HG03432 (cell line): ENCODE data around the gene GHRH.

Source experiments
- ATAC-seq: cut with Tn5 transposase; IDR thresholded peaks from one replicate; pipeline ENCODE4 v1.9.1; 2021; ENCODE audit warnings: mild to moderate bottlenecking, moderate library complexity; ENCODE audit not compliant: unreplicated experiment

GHRH gene

DNA sequence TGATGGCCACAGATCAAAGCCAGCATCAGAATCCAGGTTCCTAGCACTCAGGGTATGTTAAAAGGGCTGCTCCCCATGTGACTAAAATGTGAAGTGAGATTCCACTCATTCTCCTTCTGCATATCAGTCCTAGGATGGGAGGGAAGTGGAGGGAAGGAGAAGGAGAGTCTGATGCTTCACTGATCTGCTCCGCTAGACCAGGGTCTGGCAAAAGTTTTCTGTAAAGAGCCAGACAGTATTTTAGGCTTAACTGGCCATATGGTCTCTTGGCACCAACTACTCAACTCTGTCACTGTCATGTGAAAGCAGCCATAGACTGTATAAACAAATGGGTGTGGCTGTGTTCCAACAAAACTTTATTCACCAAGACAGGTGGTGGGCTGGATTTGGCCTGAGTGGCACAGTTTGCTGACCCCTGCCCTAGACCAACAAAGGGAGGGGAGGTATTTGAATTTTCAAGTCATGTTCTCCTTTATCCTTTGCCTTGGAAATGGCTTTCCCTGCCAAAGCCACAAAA lies 22.6 kb downstream of the GHRH start:
- no peak for ATAC-seq

DNA sequence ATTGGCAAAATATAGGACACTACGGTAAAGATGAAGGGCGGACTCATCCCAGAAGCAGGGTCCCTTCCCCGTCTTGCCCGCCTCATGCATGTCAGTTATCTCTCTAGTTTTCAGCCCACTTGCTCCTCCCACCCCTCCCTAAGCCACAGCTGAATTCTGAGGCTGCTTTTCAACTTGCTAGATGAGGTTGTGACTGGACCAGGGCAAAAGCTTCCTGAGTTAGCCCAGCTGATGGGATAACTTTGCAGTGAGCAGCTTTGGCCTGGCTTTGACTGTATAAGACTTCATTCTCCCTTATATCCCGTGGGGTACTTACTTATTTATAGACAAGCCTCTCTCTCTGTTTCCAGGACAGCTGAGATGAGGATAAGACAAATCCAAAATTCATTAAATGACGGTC lies 23.2 kb downstream of the GHRH start:
- ATAC-seq, result no peak

DNA sequence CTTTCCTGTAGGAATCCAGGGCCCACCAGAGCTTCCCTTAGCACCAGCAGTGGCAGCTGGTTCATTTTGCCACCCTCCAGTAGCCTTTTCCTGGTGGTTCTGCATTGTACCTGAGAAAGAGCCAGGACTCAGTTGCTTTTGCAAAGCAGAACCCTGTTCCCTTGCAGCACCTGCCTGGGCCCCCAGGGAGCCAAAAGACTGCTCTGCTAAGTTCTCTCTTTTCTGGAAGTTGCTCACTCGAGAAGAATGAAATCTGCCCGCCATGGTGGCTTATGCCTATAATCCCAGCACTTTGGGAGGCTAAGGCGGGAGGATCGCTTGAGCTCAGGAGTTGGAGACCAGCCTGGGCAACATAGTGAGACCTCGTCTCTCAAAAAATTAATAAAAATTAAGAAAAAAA lies 24.0 kb downstream of the GHRH start:
- no peak for ATAC-seq

DNA sequence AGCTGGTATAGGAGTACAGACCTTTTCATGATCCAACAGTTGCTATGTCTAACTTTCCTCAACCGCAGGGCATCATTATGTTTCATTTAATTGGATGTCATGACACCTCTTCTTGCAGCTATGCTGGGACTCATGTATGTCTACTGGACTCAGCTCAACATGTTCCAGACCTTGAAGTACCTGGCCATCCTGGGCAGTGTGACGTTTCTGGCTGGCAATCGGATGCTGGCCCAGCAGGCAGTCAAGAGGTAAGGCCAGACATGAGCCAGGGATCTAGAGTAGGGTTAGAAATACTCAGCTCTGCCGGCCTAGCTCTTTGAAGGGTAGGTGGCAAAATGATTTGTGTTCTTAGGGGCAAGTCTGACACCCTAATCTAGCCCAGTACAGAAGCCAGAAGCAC lies 25.2 kb downstream of the GHRH start:
- ATAC-seq, result no peak

DNA sequence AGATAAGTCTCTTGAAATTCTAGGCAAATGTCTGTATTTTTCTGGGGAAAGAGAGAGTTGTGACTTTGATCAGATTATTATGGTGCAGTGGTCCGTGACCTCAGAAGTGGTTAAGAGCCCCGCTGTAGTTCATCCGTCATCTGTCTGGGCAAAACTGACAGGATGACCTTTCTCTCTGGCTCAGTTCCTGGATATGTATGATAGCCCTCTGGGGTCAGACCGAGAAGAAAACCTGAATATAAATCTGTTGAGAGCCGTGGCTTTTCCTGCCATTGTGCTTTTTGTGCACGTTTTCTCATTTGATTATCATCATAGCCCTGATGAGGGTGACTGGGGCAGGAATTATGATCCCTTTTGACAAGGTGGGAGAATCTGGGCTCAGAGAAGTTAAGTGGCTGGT lies 26.5 kb downstream of the GHRH start:
- ATAC-seq, result no peak

DNA sequence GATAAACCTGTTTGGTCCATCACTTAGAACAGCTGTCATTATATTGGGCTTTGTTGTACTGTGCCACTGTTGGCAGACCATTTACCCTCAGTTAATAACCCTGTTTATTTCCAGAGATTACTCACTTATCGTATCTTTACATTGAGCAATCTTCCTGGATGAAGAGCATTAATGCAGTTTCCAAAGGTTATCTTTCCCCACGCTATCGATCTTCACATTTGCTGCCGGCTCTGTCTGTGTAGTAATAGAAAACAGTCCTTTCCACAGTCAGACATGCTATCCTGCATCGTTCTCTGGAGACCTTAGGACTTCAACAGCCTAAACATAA lies 27.4 kb downstream of the GHRH start:
- ATAC-seq, result no peak

DNA sequence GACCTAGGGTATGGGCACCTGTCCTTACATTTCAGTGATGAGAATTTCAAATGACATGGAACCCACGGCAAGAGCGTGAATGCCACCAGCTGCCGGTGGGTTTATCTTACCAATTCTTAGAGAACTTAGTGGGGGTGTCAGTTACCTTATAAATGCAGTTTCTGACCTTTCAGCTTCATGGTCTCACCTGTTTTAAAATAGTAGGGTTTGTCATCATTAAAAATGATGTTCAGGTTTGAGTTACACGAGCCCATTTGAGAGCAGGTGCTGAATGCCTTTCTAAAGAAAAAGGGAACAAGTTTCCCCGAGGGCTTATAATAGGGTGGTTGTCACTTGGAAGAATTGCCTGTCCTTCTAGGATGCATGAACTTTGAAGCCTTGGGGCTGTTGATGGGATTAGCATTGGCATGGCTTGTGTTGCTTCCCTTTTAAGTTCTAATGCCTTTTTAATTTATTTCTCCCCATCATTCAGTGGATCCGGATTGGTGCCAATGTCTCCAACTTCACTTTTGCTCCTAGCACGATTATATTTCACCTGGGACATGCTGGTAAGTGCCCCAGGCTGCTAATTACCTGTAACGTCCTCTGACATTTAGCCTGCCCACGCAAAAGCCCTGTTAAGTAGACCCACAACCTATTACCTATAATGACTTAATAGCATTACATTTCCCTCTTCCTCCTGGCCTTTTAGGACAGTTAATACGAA lies 27.9 kb downstream of the GHRH start:
- ATAC-seq, result no peak

DNA sequence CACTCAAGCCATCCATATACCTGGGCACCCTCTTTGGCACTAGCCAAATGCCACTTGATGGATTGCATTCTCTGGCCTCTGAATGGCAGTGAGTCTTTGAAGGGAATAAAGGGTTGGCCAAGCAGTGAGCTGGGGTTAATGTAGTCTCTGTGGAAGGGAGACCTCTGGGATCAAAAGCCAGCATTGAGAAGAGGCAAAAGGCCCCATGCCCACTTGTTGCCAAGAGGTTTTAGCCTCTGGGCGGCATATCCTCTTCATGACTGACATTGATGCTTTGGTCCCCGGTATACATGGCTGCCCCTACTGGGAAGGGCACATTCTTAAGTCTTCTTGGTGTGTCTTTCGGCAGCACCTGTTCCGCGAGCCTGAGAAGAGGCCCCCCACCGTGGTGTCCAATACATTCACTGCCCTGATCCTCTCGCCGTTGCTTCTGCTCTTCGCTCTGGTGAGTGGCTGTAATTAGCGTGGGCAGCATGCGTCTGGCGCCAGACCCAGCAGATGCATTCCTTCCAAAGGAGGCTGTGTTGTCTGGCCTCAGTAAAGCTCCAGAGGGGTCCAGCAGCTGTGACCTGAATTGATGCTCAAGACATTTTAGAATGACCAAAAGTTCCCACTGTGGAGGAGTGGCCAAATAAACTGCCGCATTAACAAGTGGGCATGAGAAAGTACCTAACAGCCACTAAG lies 29.5 kb downstream of the GHRH start:
- ATAC-seq, result no peak

DNA sequence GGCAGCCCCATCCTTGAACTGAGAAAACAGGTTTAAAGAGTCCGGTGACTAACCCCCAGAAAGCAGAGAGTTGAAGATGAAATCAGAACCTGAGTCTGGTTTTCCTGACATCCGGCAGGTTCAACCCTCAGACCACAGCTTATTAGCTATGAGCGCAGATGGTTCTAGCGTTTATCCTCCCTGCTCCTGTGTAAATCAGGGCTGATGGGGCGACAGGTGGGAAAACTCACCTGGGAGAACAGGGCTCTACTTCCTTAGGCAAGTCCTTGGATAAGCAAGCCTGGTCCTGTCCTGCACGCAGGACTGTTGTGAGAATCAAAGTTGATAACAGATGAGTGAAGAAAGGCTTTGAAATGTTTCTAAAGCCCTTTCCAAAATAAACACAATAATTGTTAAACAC lies 31.4 kb downstream of the GHRH start:
- ATAC-seq, result no peak

DNA sequence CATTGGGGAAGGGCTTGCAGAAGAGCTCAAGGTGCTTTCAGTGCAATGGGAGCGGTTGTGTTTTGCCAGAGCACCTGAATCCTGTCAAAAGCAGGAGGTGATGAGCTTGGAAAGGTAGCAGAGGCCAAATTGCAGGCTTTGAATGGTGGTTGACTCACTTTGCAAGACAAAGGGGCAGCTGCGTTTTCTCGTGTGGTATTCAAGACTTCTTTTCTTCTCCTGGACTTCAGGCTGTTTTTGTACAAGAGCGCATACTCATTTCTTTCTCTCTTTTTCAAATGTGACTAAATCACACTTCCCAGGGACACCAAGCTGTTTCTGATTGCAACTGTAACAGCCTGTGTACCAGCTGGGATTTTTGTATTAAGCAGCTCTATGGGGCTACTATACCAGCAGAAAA lies 32.3 kb downstream of the GHRH start:
- no peak for ATAC-seq

DNA sequence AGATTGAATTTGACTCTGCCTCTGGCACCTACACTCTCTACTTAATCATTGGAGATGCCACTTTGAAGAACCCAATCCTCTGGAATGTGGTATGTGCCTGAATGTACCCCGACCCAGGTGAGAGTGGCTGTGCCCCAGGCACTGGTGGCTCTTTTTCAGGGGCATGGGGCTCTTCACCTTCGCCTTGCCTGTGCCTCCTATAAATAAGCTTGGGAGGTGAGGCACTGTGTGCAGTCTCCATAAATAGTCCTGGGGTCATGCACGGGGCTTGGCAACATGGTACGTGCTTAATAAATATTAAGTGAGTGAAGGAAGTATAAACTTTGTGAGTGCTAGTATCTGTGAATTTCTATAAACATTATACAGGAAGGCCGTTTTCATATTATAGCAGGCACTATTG lies 33.0 kb downstream of the GHRH start:
- ATAC-seq, result no peak

DNA sequence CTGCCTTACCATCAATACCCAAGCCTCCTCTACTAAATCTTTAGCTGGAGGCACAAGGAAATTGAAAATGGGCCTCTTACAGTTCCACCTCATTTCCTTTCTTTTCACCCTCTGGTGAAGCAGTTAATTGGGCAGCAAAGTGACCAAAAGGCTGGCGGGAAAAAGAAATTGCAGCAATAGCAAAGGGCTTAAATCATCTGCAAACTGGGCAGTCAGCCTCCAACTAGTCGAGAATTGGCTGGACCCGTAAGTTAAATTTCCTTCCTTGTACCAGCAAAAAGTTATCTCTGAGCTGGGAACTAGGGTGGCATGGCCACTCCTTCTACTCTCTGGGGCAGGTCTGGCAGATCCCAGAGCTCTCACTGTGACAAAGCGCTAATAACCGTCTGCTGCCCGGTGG lies 33.5 kb downstream of the GHRH start:
- ATAC-seq, result no peak

DNA sequence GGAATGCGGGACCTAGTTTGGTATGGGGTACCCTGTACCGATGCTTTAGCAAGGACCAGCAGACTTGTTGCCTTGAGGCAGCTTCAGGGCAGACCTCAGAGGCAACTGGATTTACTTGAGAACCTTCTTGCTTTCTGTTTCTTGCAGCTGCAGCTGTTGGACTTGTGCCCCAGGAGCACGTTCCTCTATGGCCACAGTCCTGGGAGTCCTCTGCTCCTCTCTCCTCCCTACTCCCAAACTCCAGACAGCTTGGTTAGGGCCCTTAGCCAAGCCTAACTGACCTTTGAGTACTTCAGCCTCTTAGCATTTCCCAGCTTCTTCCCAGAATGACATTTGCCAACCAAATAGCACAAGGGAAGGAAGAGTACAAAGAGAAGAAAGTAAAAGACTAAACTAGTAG lies 34.7 kb downstream of the GHRH start:
- no peak for ATAC-seq

DNA sequence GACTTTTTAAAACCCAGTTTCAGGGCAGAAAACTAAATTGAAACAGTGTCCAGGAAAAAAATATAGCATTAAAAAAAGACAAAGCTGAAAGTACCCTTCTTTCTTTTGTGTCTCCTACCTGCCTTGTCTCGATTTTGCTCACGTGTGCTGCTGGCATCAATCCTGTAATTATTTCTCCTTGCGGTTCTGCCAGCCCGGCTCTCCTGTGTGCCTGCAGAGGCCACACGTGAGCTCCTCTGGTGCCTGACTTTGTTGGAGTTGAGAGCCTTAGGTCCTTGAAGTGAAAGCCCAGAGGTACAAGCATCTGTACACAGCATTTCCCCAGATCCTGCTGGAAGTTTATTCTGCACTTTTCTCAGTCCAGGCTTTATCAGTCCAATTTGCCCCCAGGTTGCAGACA lies 36.5 kb downstream of the GHRH start:
- no peak for ATAC-seq

DNA sequence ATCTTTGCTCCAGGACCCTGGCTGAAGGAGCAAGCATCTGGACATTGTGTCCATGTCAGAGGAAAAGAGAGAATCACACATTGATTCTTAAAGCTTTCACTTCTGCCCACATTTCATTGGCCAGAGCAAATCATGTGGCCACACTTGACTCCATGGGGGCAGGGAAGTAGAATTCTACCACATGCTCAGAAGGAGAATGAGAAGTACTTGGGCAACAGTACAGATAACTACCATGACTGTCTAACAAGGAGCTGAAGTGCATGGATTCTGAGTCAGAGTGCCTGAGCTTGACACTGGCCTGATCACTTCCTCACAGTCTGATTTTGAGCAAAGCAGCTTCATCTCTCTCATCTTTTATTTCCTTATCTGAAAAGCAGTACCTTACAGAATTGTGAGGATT lies 38.6 kb downstream of the GHRH start:
- ATAC-seq, result no peak

DNA sequence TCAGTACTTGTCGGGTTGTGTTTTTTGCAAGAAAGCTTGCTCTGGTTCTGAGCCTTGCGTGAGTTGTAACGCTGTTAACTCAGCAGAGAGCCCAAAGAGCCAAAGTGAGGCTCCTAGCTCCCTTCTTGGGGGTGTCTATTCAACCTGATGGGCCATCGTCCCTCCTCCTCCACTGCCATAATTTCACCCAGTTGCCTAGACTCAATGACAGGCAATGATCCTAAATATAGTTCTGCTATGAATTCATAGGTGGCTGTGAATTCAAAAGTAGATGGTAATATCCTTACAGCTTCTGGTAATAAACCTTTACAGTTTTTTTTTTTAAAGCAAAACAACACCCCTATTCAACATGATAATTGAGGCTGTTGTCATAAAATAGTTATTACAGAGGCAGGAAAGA lies 39.5 kb downstream of the GHRH start:
- no peak for ATAC-seq

DNA sequence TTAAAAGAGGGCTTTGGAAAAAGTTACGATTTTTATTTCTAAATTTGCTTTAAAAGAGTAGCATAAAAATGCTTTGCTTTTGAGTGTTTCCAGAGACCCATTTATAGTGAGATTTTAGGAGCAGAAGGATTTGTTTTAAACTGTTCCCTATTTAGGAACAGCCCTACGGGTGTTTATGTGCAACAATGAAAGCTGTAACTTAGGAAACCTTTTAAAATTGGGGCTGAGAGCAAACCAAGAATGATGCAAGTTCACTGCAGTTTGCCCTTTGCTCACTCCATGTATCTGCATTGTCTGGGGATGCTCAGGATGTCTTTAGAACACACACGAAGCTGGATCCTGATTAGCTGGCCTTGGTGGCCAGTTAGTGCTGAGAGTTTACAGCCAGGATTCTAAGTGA lies 40.9 kb downstream of the GHRH start:
- ATAC-seq, result no peak

DNA sequence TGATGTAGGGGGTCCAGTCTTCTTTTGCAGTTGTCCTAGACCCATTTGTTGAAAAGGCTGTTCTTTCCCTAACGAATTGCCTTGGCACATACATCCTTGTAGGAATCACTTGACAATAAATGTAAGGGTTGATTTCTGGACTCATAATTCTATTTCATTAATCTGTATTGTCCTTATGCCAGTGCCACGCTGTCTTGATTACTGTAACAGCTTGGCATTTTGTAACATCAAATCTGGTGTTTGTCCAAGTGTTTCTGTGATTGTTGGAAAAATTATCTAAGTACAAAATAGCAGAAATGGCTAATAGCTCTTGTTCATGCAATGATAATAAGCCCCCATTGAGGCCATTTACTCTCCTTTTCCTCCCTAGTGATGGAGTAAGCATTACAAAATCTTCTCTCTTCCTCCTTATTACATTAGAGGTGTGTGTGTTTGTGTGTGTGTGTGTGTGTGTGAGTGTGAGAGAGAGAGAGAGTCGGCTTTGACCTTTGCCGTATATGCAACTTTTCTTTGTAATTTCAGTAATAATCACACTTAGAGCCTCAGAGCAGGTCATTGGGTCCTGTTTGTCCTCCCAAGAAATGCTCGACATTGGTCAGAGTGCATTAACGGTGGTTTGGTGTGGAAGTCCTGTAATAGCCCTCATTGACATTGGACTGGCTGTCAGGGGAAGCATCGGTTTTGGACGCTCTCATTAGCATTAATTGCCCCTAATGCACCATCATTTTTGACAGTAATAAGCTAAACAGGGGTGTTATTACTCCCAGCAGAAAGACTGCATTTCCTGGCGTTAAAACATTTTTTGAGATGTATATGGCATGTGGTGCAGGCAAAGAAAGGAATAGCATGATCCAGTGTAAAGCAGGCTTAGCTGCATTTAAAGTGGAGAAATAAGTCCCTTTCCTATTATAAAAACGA lies 41.6 kb downstream of the GHRH start:
- no peak for ATAC-seq

DNA sequence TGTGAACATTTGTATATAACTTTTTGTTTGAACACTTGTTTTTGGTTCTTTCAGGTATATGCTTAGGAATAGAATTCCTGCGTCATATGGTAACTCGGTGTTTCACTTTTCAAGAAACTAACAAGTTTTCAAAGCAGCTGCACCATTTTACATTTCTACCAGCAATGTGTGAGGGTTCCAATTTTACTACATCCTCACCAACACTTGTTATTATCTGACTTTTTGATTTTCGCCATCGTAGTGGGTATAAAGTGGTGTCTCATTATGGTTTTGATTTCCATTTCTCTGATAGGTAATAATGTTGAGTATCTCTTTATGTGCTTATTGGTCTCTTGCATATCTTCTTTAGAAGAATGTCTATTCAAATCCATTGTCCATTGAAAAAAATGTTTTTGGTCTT lies 42.6 kb downstream of the GHRH start:
- no peak for ATAC-seq

DNA sequence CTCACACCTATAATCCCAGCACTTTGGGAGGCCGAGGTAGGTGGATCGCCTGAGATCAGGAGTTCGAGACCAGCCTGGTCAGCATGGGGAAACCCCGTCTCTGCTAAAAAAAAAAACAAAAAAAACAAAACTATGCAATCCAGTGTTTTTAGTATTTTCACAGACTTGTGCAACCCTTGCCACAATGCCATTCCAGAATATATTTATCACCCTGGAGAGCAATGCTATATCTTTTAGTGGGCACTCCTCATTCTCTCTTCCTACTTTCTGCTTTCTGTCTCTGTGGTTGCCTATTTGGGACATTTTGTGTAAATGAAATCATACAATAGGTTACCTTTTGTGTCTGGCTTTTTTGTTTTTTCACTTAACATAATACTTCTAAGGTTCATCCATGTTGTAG lies 43.2 kb downstream of the GHRH start:
- ATAC-seq, result no peak

DNA sequence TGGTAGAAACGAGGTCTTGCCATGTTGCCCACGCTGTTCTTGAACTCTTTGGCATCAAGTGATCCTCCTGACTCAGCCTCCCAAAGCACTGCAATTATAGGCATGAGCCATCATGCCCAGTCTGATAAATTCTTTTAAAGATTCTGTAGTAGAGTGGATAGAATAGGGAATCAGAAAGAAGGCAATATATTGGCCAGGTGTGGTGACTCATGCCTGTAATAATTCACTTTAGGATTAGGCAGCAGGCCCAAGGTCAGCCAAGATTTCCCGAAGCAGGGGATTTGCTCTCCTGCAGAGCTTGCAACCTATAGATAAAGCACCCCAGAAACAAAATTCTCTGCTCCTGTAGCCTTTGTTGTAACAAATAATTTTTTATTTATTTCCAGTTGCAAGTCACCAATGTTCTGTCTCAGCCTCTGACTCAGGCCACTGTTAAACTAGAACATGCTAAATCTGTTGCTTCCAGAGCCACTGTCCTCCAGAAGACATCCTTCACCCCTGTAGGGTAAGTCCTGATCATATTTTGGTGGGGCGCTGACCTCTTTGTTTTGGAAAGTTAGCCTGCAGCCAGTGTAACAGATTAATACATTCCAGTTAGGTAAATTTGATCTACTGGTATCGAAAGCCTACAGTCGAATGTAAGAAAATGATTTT lies 51.8 kb downstream of the GHRH start:
- ATAC-seq, result no peak
